GM23248 (cell line): Measurements from ENCODE around the gene SAFB2. TPM values are rescaled to one million over a fixed set of nuclear protein-coding genes. Genes with fewer than 3 reads are reported as not detected.

ENCODE experiments used
- DNase-seq: peaks from one replicate; pipeline ENCODE4 v3.0.0-alpha.2; 2015
- H2AFZ ChIP-seq: fragments of 200-600 bp; sonication (generic); 2 replicates; pipeline ENCODE4 v1.6.1; 2016; ENCODE audit warnings: antibody characterized with exemption
- H3F3A ChIP-seq: fragments of 200-600 bp; sonication (generic); 2 replicates; pipeline ENCODE4 v1.6.1; 2016; ENCODE audit warnings: mild to moderate bottlenecking, antibody characterized with exemption, mixed run types; ENCODE audit not compliant: insufficient read depth
- H3K27ac ChIP-seq: fragments of 200-600 bp; sonication (generic); 2 replicates; pipeline ENCODE4 v1.5.1; 2016; ENCODE audit warnings: mild to moderate bottlenecking
- H3K27me3 ChIP-seq: fragments of 200-600 bp; sonication (generic); replicated peaks from 2 replicates; pipeline ENCODE4 v1.6.1; 2016; ENCODE audit warnings: mild to moderate bottlenecking; ENCODE audit not compliant: insufficient read depth
- H3K36me3 ChIP-seq: fragments of 200-600 bp; sonication (generic); 2 replicates; pipeline ENCODE4 v1.6.1; 2016; ENCODE audit warnings: low read depth, mild to moderate bottlenecking
- H3K4me1 ChIP-seq: fragments of 200-600 bp; sonication (generic); 2 replicates; pipeline ENCODE4 v1.6.1; 2016; ENCODE audit warnings: mild to moderate bottlenecking; ENCODE audit not compliant: insufficient read depth
- H3K4me2 ChIP-seq: fragments of 200-600 bp; sonication (generic); one replicate; pipeline ENCODE4 v1.6.1; 2016; ENCODE audit warnings: mild to moderate bottlenecking; ENCODE audit not compliant: unreplicated experiment
- H3K4me3 ChIP-seq: fragments of 200-600 bp; sonication (generic); 2 replicates; pipeline ENCODE4 v1.5.1; 2016; ENCODE audit warnings: mild to moderate bottlenecking
- H3K79me2 ChIP-seq: fragments of 200-600 bp; sonication (generic); 2 replicates; pipeline ENCODE4 v1.6.1; 2016; ENCODE audit warnings: mild to moderate bottlenecking; ENCODE audit not compliant: insufficient read depth
- H3K9ac ChIP-seq: fragments of 200-600 bp; sonication (generic); 2 replicates; pipeline ENCODE4 v1.6.1; 2016; ENCODE audit warnings: mild to moderate bottlenecking
- H3K9me2 ChIP-seq: fragments of 200-600 bp; sonication (generic); 2 replicates; pipeline ENCODE4 v1.6.1; 2016; ENCODE audit warnings: mixed run types, mild to moderate bottlenecking, moderate library complexity; ENCODE audit not compliant: insufficient read depth
- H3K9me3 ChIP-seq: fragments of 200-600 bp; sonication (generic); one replicate; pipeline ENCODE4 v1.6.1; 2017; ENCODE audit warnings: low read depth
- H4K20me1 ChIP-seq: fragments of 200-600 bp; sonication (generic); 2 replicates; pipeline ENCODE4 v1.6.0; 2016; ENCODE audit not compliant: insufficient read depth
- EZH2 ChIP-seq: fragments of 200-600 bp; sonication (generic); IDR thresholded peaks from 2 replicates; pipeline ENCODE4 v1.6.1; 2018; ENCODE audit warnings: antibody characterized with exemption, mild to moderate bottlenecking; ENCODE audit not compliant: insufficient read depth, poor library complexity, severe bottlenecking
- EZH2phosphoT487 ChIP-seq: fragments of 200-600 bp; sonication (generic); IDR thresholded peaks from 2 replicates; pipeline ENCODE4 v1.6.1; 2018; ENCODE audit warnings: antibody characterized with exemption, moderate library complexity, mild to moderate bottlenecking, low read depth; ENCODE audit not compliant: insufficient read depth
- WGBS, 2 experiments: methylation state at CpG; one replicate each; pipeline ENCODE4 v1.1.6; 2015 to 2017; ENCODE audit warnings: low lambda C conversion rate in 2 of 2, low coverage in 1 of 2; ENCODE audit errors: missing lambda C conversion rate in 2 of 2; 5-methylcytosine and 5-hydroxymethylcytosine counted together
- in situ Hi-C: fragments of 300-500 bp; cut with MboI; formaldehyde crosslinking; loops from 2 replicates; pipeline ENCODE4 v1.15.0; 2020
- polyA plus RNA-seq: library from polyadenylated mRNA; unstranded; fragments of >200 nt; fragmentation: Nextera tagmentation; extraction: Ambion mirVana; gene quantifications from 2 replicates; pipeline ENCODE4 v1.2.1, GENCODE V29; 2016
- total RNA-seq: library from RNA; depleted of rRNA; stranded (reverse); fragments of >200 nt; shearing (Covaris generic); gene quantifications from 2 replicates; pipeline ENCODE4 v1.2.3, GENCODE V29; 2014

Gene SAFB2
- total and polyA plus RNA-seq, 2 experiments from 2014 or later = 17.6 to 37.2 TPM

GRCh38 chr19:5567970-5568407 lies 54.6 kb downstream of the SAFB2 start:
- Histone ChIP-seq H3K9me2 (no peaks in the 10 kb centered on the region), H3K36me3 (no peaks in the 10 kb centered on the region), H3K4me1 (no peaks in the 10 kb centered on the region), H3K9ac (no peak overlapping the region), H3K79me2 (no peaks in the 10 kb centered on the region), H4K20me1 (no peaks in the 10 kb centered on the region), H3K27ac (no peak overlapping the region), H3K4me2 (no peak overlapping the region), H3K27me3 (peaks cover 20% of the 10 kb centered on the region), H2AFZ (no peak overlapping the region), H3K9me3 (no peaks in the 10 kb centered on the region), H3K4me3 (no peak overlapping the region), H3F3A (no peaks in the 10 kb centered on the region)
- TF ChIP-seq EZH2phosphoT487 = no peak
- no peak for TF ChIP-seq EZH2
- in situ Hi-C loops = no loop called here
- no peak for DNase-seq
- 26 to 48% methylated on average over 18 to 40 of the region's 40 CpGs for WGBS, 2 experiments

GRCh38 chr19:5567360-5567969 lies 55.1 kb downstream of the SAFB2 start, which contains the start of gene TINCR:
Gene TINCR (minus strand): TSS chr19:5567953.
- peaks cover 20% of the 10 kb centered on the region for H3K27me3 ChIP-seq
- in situ Hi-C loops = no loop called here
- no peaks in the 10 kb centered on the region for H3F3A ChIP-seq
- no peak within 1 kb of the TSS for H3K27ac ChIP-seq
- H3K4me1 ChIP-seq = no peaks in the 10 kb centered on the region
- no peak within 1 kb of the TSS for H2AFZ ChIP-seq
- H3K9ac ChIP-seq = no peak within 1 kb of the TSS
- H4K20me1 ChIP-seq = no peaks in the 10 kb centered on the region
- TF ChIP-seq EZH2phosphoT487 (no peak), EZH2 (peak; percentile 26)
- WGBS, 2 experiments = 14 to 20% methylated on average over 43 to 62 of the region's 63 CpGs
- DNase-seq = no peak
- no peak within 1 kb of the TSS for H3K4me2 ChIP-seq
- no peaks in the 10 kb centered on the region for H3K9me2 ChIP-seq
- no peaks in the 10 kb centered on the region for H3K9me3 ChIP-seq
- H3K79me2 ChIP-seq = no peaks in the 10 kb centered on the region
- no peak within 1 kb of the TSS for H3K4me3 ChIP-seq
- no peaks in the 10 kb centered on the region for H3K36me3 ChIP-seq

GRCh38 chr19:5564930-5565329 lies 57.6 kb downstream of the SAFB2 start:
- Histone ChIP-seq H3K4me1 (no peaks in the 10 kb centered on the region), H3K79me2 (no peaks in the 10 kb centered on the region), H3F3A (no peaks in the 10 kb centered on the region), H3K9ac (no peak overlapping the region), H3K4me2 (no peak overlapping the region), H4K20me1 (no peaks in the 10 kb centered on the region), H3K9me2 (no peaks in the 10 kb centered on the region), H3K27ac (no peak overlapping the region), H3K27me3 (peaks cover 20% of the 10 kb centered on the region), H3K9me3 (no peaks in the 10 kb centered on the region), H3K36me3 (no peaks in the 10 kb centered on the region), H2AFZ (no peak overlapping the region), H3K4me3 (no peak overlapping the region)
- TF ChIP-seq EZH2phosphoT487 = no peak
- no peak for TF ChIP-seq EZH2
- in situ Hi-C loops = no loop called here
- DNase-seq = no peak
- 76 to 77% methylated on average over 2 to 7 of the region's 7 CpGs for WGBS, 2 experiments

- Histone ChIP-seq H3K4me1 (no peaks in the 10 kb centered on the region), H3K27ac (no peak overlapping the region), H3K9ac (no peak overlapping the region), H4K20me1 (no peaks in the 10 kb centered on the region), H3K27me3 (peaks cover 20% of the 10 kb centered on the region), H3K9me3 (no peaks in the 10 kb centered on the region), H3K79me2 (no peaks in the 10 kb centered on the region), H3K4me3 (no peak overlapping the region), H3K36me3 (no peaks in the 10 kb centered on the region), H3F3A (no peaks in the 10 kb centered on the region), H3K9me2 (no peaks in the 10 kb centered on the region), H2AFZ (no peak overlapping the region), H3K4me2 (no peak overlapping the region)
- WGBS, 2 experiments = 28 to 34% methylated on average over 14 of the region's 14 CpGs
- TF ChIP-seq EZH2 (no peak), EZH2phosphoT487 (no peak)
- DNase-seq = peak; percentile 73
- in situ Hi-C loops = no loop called here
Measured at GRCh38 chr19:5563935-5564612, 58.5 kb downstream of the SAFB2 start.
